ENCODE results near the gene OR2D2. TPM values are rescaled to one million over a fixed set of nuclear protein-coding genes. Genes with fewer than 3 reads are reported as not detected.
"Not testable (repeated sequence)": the region's sequence is repeated elsewhere in the genome, so short reads cannot be mapped to it uniquely, and the experiment has no call there.

The OR2D2 gene
- total RNA-seq, 1 donor from 2014 or later = not detected

DNA sequence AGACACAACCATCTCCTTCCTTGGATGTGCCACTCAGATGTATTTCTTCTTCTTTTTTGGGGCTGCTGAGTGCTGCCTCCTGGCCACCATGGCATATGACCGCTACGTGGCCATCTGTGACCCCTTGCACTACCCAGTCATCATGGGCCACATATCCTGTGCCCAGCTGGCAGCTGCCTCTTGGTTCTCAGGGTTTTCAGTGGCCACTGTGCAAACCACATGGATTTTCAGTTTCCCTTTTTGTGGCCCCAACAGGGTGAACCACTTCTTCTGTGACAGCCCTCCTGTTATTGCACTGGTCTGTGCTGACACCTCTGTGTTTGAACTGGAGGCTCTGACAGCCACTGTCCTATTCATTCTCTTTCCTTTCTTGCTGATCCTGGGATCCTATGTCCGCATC lies 15.4 kb downstream of the OR2D2 start:
- DNase-seq = no peak

DNA sequence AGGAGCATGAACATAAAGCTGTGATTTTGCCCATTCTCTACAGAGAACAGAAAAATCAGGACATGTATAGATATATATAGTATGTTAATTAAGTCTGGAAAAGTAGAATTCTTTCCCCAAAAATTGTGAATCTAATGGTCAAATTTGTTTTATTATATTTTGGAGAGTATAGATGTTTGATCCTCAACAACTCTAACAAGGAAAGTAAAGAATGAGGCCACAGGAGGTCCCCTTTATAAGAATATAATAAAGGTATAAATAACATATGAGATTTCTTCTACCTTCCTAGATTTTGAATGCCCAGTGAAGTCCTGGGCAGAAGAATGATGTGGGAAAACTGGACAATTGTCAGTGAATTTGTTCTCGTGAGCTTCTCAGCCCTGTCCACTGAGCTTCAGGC lies 16.0 kb downstream of the OR2D2 start, which contains the start of gene OR10A4:
Gene OR10A4, plus strand, starts transcription at position 301 of the 400 bp plus-strand sequence. Its CDS starts 23 bp downstream, at position 324.
- no peak for DNase-seq

DNA sequence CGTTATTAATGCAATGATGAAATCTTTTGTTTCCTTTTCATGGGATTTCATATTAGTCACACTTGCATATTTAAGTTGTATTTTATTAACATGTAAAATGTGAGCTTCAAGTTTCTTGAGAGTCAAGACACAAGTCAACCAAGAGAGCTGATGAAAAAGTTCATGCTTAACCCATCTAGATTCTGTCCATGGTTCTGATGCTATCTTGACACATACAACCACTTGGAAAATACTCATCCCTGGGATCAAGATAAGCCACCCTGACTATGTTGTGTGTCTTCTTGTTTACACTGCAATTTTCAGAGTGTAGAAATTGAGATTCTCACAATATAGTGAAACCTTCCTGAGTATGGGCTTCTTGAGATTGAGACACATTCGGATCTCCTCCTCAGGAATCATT lies 16.5 kb downstream of the OR2D2 start:
- DNase-seq = no peak

DNA sequence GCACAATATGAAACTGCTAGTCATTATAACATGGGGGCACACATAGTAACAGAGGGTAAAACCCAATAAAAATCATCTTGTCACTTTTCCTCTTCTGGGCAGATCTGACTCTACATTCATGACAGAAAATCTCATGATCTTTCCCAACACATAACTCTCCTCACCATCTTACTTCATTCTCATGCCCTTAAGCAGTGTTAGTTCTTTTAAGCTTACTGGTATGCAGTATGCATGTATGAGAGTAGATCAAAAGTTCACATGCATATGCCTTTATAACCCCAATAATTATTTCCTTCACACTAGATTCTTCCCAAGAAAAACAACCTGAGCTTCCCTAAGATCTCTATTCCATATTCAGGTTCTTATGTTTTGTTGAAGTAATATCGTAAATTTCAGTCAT lies 21.0 kb downstream of the OR2D2 start:
- no peak for DNase-seq

DNA sequence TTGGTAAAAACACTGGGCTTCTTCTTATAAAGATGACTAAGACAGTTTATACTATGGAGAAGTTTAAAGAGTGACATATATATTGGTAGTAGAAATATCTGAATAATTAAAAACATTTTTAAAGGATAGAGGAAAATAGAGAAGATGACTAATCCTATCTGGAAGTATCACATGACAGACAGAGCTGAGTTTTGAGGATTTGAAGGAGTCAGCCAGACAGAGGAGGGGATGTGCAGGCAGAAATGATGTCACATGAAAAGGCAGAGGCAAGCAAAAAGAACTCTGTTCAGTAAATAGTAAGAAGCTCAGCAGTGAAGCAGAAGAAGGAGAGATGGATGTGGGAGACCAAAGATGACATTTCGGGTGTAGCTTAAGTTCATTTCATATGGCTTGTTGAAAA lies 27.9 kb downstream of the OR2D2 start:
- DNase-seq = no peak

DNA sequence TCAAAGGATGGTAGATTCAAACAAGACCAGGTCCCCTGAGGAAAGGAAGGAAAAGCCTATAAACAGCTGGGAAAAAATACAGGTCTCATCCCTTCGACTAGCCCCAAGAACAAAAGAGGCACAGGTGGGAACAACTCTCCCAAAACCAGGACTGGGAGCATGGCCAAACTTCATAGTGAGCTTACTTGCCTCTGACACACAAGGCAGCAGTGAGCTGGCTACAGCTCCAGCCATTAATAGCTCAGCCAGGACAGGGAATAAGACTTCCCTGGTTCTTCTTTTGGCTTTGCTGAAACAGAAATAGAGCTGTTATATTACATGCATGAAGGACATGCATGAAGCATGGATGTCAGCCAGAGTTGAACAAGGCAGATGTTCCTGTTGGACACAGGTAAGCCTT lies 29.3 kb downstream of the OR2D2 start, which contains the start of gene OR10A2:
Gene OR10A2, plus strand, starts transcription at position 97 of the 400 bp plus-strand sequence. CDS start 6,698 bp downstream, outside the sequence.
- DNase-seq = no peak

DNA sequence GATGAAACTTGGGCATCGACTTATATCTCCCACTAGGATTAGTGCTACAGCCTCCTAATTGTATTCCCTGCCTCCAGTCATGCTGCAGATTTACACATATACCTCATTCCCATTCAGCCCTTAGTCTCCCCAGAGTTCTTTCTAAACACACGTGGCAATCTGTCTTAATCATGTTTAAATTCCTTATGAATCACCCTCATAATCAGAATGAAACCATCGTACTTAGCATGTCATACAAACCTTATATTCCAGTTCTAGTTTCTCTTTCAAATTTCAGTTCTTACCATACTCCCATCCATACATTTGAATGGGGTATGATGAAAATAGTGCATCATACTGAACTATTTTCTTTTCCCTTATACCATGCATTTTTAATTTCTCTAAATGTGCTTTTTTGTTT lies 35.4 kb downstream of the OR2D2 start:
- no peak for DNase-seq

DNA sequence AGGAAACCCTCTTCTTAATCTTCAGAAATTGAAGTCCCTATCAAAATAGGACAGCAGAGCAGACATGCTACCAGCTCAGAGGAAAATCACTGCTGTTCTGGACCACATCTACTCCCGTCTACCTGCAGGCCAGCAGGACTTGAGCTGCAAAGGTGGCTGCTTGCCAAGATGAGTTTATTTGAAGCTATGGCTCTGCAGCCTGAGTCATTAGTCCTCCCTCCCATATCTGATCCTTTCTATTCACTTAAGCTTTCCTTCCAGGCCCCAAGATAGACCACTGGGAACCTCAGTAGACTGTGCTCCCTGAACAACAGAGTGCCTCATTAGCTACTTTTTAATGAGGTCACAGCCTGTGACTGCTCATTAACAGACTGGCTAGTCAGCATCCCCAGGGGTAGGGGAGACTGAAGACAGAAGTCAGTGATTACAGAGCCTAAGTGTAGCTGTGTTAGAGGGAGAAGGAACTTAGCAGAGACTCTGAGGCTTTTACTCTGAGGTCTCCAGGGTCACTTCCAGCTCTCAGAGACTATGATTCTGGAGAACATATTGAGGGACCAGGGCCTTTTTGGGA lies 36.2 kb downstream of the OR2D2 start:
- no peak for DNase-seq

DNA sequence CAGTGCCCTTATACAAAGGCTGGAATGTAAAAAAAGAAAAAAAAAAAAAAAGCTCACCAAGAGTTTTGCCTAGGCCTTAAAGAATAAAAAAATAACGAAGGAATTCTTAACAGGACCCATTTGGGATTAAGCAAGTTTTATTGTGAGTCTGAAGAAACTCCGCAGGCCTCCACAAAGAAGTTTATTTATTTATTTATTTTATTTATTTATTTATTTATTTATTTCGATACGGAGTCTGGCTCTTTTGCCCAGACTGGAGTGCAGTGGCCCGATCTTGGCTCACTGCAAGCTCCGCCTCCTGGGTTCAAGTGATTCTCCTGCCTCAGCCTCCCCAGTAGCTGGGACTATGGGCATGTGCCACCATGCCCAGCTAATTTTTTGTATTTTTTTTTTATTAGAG lies 37.5 kb downstream of the OR2D2 start:
- DNase-seq = not testable (repeated sequence)

DNA sequence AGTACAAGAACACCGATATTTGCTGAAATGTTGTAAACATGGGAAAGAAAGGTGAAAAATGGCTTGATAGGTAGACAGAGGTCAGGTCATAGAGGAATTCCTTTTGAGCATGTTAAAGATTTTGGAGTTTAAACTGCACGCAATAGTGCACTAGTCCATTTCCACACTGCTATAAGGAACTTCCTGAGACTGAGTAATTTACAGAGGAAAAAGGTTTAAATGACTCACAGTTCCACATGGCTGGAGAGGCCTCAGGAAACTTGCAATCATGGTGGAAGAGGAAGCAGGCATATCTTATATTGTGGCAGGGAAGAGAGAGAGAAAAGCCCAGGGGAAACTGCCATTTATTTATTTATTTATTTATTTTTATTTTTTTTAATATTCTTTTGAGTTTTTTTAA lies 41.8 kb downstream of the OR2D2 start:
- no peak for DNase-seq

DNA sequence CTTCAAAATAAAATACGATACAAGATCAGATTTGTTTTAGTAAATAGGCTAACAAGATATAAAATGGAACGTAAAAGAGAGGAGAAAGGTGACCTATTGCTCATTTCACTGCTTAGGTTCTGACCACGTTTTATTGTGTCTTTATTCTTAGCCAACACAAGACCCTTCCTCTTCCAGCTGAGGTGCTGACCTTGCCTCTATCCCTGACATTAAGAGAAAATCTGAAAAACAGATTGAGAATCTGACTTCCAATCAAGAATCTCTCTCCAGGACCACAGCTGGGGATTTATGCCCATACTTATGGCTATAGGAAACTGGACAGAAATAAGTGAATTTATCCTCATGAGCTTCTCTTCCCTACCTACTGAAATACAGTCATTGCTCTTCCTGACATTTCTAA lies 46.9 kb downstream of the OR2D2 start, which contains the start of gene OR10A5:
Gene OR10A5, plus strand, starts transcription at position 301 of the 400 bp plus-strand sequence. Its CDS starts 0 bp downstream, at position 301.
- no peak for DNase-seq

DNA sequence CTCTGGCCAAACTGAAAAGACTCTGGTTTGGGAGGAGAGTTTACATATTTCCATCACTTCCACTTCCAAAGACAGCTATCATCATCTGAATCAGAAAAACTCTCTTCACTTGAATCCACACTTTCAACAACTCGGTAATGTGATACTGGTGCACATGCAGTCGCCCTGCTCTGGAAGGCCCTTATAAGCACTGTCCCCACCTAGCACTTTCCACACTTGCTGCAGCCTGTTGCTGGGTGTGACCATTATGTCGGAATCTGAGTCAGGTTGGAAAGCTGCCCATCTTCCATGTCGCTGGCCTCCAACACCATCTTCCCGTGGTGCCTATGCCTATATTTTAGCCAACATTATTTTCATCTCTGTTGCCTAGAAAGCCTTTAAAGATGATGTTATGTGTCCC lies 47.9 kb downstream of the OR2D2 start:
- DNase-seq = no peak

DNA sequence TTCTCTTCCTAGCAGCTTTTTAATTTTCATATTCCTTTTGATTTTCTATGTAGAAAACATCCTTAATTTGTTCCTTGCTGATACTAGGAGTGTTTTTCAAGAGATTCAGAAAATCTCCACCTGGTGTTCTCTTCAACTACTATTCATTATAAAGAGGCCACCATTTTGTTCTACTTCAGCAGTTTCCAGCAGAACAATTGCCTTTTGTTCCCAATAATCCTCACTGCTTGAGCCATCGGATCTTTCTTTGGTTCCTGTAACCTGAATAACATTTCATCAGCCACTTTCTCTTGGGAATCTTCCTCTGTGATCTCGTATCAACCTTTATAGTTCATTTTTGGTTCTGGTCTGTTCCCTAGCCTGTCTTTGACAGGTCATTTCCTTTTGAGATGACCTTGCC lies 48.6 kb downstream of the OR2D2 start:
- no peak for DNase-seq

DNA sequence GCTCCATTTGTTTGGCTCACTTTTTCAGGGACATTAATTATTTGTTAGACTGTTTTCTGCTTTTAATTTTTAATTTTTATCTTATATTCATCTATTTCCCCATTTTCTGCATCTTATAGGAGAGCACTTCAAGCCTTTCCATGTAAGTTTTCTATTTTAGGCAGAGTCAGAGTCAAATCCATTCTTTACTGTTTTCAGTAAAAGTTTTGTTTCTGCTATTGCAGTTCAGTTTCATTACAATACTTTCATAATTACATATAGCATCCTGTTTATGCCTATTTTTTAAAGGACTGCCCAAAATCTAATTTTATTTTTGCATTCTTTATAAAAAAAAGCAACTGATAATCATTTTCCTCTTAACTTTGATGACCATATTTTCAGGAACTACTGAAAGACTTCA lies 50.6 kb downstream of the OR2D2 start:
- no peak for DNase-seq

Other genes with a start within 250 kb of the OR2D2 start
- gene DCHS1, start 236.7 kb downstream of the OR2D2 start, total RNA-seq = 29.0 TPM
- gene MRPL17, start 209.2 kb downstream of the OR2D2 start, total RNA-seq = 22.6 TPM
- gene OR2AG2, start 120.5 kb downstream of the OR2D2 start, total RNA-seq = 0.10 TPM
- gene OR2AG1, start 109.5 kb downstream of the OR2D2 start, total RNA-seq = not detected
- gene OR6A2, start 92.8 kb downstream of the OR2D2 start, total RNA-seq = 0.20 TPM
- not detected for gene OR10A5, start 46.8 kb downstream of the OR2D2 start, total RNA-seq
- gene OR10A2, start 29.4 kb downstream of the OR2D2 start, total RNA-seq = not detected
- gene OR10A4, start 15.9 kb downstream of the OR2D2 start, total RNA-seq = not detected
- gene OR2D3, start 28.5 kb upstream of the OR2D2 start, total RNA-seq = not detected
- gene ZNF215, start 33.9 kb upstream of the OR2D2 start, total RNA-seq = 1.6 TPM
- 4.5 TPM for gene ZNF214, start 127.8 kb upstream of the OR2D2 start, total RNA-seq
- 0.20 TPM for gene NLRP14, start 128.0 kb upstream of the OR2D2 start, total RNA-seq
- not detected for gene RBMXL2, start 196.5 kb upstream of the OR2D2 start, total RNA-seq

All from skin of body (tissue), 2 donors.